Measurements from ENCODE around the gene NBEA.
"Not testable (repeated sequence)": the region's sequence is repeated elsewhere in the genome, so short reads cannot be mapped to it uniquely, and the experiment has no call there.

NBEA gene, protein sequence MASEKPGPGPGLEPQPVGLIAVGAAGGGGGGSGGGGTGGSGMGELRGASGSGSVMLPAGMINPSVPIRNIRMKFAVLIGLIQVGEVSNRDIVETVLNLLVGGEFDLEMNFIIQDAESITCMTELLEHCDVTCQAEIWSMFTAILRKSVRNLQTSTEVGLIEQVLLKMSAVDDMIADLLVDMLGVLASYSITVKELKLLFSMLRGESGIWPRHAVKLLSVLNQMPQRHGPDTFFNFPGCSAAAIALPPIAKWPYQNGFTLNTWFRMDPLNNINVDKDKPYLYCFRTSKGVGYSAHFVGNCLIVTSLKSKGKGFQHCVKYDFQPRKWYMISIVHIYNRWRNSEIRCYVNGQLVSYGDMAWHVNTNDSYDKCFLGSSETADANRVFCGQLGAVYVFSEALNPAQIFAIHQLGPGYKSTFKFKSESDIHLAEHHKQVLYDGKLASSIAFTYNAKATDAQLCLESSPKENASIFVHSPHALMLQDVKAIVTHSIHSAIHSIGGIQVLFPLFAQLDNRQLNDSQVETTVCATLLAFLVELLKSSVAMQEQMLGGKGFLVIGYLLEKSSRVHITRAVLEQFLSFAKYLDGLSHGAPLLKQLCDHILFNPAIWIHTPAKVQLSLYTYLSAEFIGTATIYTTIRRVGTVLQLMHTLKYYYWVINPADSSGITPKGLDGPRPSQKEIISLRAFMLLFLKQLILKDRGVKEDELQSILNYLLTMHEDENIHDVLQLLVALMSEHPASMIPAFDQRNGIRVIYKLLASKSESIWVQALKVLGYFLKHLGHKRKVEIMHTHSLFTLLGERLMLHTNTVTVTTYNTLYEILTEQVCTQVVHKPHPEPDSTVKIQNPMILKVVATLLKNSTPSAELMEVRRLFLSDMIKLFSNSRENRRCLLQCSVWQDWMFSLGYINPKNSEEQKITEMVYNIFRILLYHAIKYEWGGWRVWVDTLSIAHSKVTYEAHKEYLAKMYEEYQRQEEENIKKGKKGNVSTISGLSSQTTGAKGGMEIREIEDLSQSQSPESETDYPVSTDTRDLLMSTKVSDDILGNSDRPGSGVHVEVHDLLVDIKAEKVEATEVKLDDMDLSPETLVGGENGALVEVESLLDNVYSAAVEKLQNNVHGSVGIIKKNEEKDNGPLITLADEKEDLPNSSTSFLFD (N-terminal part only)

DNA sequence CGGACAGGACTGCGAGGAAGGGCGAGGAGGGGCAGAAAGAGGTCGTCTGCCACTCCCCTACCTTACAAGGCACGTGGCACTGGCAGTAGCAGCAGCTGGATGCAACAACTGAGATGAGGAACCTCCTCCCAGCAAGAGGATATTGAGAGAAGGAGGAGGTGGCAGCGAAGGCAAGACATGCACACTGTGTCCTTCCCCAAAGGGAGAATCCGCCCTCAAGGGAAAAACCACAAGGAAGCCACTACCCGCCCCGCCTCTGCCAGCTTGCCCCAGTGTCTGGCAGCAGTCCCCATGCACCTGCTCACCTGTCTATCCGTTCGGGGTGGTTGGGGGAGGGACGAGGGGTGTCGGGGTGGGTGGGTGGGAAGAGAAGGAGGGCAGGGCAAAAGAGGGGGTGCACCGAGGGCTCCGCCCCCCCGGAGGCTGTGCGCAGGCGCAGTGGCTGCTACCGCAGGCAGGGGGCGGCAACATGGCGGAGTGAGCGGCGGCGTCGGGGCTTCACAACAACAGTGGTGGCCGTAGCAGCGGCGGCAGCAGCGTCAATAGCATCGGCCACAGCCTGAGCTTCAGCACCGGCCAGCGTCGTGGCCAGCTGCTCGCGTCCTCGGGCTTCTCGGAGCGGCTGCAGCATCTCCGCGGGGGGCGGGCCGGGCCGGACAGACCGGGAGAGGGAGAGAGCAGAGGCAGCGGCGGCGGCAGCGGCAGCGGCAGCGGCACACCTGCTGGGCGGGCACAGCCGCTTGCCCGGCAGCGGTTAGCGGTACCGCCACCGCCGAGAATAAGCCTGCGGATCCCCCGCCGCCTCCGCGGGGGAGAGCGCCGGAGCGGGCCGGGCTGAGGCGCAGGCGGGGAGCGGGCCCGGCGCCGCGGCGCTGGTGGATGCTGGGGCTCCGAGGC lies at the start of gene NBEA:
Gene NBEA, plus strand, starts transcription at position 436 of the 897 bp plus-strand sequence. CDS start 551 bp downstream, outside the sequence.
- DNase-seq, result peak; percentile 77

DNA sequence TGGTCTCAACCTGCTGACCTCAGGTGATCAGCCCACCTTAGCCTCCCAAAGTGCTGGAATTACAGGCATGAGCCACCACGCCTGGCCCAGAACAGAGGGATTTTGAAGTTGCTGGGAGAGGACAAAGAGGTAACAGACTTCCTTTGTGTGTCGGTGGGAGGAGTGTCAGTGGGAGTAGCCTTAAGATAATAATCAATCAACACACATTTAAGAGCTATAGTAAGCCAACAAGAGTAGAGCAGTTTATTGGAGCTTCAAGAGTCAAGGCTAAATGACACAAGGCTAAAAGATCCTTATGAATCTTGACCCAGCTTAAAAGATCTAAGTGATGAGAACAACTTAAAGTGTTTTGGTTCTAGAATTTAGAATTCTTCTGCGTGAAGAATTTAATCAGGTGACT lies 47.3 kb upstream of the NBEA start:
- no peak for DNase-seq

DNA sequence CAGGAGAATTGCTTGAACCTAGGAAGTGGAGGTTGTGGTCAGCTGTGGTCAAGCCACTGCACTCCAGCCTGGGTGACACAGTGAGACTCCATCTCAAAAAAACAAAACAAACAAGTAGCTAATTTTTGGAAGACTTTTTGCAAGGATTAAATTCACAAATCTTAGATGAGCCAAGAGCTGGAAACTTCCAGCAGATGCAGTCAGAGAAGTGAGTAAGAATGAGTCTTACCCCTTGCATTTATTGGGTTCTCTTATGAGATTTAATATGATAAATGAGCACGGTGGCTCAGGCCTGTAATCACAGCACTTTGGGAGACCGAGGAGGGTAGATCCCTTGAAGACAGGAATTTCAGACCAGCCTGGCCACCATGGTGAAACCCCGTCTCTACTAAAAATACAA lies 44.9 kb upstream of the NBEA start:
- no peak for DNase-seq

DNA sequence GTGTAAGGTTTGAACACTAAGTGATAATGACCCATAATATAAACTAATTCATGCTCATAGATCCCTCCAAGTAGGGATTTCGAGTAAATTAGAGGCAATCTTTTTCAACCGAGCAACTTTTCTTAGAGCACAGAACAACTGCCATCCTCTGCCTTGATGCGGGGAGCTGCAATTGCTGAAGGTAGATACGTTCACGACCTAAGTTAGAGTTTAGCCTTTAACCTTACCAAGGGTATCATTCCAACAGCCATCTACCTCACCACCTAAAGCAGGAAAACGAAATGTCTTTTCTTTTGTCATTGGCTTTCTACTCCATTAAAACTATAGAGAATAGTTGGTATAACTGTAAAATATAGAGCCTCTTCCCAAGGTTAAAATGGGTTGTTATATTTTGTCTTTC lies 42.2 kb upstream of the NBEA start:
- no peak for DNase-seq

DNA sequence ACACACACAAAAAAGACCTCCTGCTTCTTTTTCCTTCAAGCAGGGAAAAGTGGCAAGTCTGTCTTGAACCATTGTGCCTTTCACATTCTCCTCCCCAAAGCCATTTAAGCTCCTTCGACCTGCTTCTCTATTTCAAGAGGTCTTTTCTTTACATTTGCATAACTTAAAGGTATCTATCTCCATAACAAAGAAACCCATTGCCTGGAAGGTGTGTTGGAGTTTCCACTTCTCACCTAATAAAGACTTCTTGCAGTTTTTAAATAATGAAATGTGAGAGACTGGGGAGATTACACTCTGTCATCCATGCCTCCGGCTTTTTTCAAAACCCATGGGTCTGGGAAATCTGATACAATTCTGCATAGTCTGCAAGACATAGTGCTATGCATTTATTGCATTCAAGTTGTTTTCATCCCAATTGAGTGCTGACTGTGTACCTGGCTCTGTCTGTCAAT lies 41.8 kb upstream of the NBEA start:
- no peak for DNase-seq

DNA sequence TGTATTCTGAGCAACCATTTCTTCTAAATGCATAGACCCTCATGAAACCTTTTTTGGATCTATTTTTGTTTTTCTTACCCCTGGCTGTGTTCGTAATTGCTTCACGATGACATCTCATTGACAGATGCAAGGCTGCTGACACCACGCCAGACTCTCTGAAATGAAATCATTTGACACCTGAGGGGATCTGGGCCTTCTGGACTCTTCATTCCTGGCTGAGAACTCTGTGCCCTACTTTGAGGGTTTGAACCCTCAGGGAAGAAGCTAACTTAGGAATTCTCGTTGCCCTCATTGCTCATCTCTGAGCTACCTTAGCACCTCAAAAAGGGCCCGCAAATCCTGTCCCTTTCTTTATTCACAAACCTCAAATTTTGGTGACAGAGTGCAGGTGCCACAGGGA lies 40.5 kb upstream of the NBEA start:
- DNase-seq, result no peak

DNA sequence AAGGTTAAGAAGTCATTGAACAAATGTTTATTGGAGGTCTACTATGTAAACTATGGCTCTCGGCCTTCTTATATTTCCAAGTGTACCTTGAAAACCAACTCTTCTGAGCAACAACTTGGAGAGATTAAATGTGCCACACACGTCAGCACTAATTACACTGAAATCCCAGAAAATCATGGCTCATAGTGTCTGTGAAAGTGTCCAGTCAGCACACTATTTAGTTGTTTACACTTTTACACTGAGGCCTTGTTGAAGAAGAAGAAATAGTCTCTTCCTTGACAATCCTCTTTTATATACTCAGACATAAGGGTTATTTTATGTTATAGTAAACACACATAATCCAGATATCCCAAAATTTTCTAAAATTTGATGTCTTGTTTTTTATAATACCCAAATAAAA lies 30.9 kb upstream of the NBEA start:
- no peak for DNase-seq

DNA sequence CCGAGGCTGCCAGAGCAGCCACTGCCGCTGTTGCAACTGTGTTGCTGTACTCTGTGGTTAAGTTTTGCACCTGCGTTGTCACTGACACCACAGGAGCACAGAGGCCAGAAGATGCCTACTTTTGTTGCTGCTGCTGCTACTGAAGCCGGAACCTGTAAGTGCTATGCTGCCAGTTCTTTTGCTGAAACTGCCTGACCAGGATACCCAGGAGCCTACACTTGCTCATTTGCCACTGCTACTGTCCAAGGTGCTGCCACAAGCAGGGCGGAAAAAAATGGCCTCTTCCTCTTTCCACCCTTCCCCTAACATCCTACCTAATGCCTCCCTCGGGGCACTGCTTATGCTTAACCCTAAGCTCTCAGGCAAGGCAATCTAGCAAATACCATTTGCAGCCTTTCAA lies 29.0 kb upstream of the NBEA start:
- DNase-seq, result no peak

DNA sequence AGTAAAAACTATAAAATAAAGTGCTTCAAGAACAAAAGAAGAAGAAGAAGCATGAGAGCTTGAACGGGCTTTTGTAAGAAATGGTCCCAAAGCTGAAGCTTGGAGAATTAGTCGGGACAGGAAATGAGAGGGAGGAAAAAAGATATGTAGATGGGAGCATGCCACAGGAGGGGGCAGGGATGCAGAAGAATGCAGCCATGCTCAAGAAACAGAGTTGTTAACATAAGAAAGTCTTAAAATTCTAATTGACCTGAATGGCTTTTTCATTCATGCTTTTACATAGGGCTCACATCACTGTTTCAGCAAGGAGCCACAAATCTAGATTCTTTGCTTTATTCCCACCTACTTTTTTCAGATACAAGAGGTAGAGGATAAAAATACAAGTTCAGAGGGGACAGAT lies 27.7 kb upstream of the NBEA start:
- no peak for DNase-seq

DNA sequence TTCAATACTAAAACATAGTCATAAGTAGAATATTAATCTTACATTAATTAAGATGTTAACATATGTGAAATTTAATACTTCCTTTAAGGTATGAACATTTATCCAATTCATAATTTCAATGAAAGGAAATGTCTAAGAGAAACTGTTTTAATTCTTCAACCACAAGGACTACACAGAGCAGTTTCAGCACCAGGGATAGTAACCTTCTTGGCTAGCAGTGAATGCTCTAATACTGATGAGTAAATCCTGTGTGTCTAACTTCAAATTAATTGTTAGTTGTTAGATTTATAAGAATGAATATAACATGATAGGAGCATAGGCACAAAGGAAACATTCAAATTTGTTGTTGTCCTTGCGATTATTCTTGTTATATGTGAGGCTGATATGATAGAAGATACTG lies 15.6 kb upstream of the NBEA start:
- no peak for DNase-seq

DNA sequence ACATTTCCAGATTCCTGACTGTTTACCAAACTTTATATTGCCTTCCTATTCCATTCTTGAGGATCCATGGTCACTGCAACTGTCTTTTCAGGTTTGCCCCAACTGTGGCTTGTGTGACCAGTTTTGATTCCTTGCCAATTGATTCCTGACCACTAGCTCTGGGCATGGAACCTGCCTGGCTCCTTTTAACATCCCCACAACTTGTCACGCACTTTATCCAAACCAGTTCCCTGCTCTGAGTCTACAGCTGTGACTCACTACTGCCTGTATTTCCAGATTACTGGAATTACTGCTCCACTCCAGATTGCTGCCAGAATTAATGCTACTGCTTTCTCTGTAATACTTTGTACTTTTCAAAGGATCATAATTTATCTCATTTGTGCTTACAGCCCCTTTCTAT lies 13.4 kb upstream of the NBEA start:
- DNase-seq, result not testable (repeated sequence)

DNA sequence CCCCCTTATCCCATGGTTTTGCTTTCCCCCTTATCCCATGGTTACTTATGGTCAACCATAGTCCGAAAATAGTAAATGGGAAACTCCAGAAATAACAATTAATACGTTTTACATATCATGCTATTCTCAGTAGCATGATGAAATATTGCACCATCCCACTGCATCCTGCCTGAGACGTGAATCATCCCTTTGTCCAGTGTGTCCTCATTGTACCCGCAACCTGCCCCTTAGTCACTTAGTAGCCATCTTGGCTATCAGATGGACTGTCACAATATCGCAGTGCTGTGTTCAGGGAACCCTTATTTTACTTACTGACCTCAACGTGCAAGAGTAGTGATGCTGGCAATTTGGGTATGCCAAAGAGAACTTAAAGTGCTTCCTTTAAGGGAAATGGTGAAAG lies 10.5 kb upstream of the NBEA start:
- no peak for DNase-seq

DNA sequence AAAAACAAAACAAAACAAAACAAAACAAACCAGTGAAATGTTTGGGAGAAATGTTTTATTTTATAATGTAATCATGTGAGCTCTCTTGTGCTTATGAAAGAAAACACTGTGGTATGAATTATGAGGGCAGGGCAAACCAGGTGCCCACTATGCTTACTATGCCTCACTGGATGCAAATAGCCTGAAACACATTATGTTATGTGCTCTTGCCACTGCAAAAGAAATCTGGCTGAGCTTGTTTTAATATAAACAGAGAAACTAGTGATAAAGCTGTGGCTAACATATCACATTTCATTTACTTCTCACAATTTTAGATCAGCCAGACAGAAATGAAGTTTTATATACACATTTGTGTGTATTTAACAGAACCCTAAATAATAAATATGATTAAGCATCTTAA lies 8.7 kb upstream of the NBEA start:
- DNase-seq, result no peak

DNA sequence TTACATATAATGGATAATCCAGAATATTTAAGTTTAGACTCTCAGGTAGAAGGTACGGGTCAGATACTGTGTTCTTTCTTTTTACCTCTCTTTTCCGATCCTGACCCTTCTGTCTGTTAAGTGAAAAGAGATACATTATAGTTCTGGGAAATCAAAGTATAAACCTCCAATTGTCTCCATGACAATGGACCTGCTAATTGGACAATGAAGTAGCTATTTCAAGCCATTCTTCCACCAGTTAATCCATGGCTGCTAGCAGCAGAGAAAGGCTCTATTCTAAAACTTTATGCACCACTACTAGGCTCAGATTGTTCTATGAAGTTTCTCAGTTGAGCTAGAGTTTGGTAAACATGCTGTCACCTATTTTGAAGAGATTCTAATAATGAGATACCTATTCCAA lies 8.3 kb upstream of the NBEA start:
- DNase-seq, result no peak

DNA sequence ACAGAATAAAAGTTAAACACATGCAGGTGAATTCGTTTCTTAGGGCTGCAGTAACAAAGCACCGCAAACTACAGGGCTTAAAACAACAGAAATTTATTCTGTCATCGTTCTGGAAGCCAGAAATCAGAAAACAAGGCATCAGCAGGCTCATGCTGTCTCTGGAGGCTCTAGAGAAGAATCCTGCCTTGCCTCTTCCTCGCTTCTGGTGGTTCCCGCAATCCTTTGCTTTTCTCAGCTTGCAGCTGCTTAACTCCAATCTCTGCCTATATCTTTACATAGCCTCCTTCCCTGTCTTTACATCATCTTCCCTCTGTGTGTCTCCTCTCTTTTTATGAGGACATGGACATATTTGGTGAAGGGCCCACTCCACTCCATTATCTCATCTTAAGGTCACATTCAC lies 6.2 kb upstream of the NBEA start:
- no peak for DNase-seq

DNA sequence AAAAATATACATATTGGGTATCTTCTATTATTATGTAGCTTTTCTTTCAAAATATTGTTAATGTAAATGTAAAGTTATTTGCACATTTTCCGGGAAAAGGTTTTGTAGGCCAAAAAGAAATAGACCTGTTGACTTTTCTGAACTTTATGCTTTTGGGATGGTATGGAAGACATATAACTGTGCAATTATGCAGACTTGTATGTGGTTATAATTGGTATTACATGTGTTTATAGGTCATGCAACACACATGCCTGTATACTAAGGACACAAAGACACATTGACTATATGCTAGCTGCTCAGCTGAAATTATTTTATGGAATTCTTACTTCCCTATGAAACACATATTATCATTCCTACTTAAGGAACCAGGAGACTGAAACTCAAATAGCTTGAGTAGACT lies 2.3 kb upstream of the NBEA start:
- no peak for DNase-seq

DNA sequence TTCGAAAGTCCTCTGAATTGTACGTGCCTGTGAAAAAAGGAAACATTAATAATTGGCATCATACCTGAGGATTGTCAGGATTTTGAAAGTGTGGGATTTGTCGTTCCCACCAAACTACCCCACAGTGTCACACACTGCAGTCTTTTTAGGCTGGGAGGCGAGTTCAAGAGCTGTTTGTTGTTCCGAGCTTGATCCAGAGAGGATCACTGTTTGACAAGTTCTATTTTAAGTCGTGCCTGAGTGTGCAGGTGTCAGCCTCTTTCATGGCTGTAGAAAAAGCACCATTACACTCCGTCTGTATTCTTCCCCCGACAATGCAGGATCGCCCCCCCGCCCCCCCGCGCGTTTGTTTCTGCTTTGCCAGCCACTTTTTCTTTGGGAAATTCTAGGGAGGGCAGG lies 635 bp upstream of the NBEA start:
- no peak for DNase-seq

DNA sequence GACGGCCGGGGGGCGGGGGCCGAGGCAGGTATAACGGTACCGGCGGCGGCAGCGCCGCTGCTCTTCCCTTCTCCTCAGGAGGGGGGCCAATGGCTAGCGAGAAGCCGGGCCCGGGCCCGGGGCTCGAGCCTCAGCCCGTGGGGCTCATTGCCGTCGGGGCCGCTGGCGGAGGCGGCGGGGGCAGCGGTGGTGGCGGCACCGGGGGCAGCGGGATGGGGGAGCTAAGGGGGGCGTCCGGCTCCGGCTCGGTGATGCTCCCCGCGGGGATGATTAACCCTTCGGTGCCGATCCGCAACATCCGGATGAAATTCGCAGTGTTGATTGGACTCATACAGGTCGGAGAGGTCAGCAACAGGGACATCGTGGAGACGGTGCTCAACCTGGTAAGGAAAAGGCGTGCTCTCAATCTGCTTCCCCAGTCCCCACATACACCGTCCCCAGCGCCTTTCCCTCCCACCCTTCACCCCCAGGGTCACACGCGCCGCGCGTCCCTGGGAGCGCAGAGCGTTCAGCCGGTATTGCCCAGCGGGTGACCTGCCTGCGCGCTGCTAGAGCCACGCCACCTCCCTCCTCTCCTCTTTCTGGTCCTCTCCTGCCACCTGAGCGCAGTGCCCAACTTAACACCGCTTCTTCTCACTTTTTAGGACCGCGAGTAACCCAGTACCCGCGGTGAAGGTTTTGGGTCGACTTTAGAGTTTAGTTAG lies 814 bp downstream of the NBEA start:
- DNase-seq, result no peak

DNA sequence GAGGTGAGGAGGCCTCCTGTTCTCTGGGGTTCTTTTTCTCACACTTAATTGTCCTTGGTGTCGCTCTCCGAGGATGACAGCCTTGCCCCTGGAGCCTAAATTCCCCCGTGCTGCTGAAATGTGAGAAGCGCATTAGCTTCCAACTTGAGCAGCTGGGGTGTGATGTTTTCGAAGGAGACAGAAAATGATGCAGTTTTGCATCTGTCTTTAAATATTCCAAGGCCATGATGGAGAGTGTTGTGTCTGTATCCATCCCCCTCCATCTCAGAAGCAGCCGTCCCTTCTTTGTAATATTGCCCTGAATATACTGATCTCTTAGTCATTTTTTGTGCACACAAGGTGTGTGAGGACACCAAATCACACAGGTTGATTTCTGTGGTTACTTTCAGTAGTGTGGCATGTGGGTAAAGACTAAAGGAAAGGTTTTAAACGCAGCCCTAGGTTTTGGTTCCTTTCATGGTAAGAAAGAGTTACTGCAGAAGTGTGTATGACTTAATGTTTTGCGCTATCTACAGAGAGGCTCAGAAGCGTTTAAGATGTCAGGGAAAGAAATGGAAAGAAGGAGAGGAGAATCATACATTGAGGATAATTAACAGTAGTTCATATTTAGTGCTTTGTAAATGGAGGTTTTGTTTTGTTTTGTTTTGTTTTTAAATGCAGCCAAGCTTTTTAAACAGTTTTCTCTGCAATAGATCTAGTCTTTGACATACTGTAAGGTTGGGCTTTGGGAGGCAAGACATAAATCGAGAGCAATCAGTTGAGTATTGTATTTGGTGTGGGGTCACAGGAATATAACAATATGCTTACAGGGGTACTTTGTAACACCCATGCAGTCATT lies 1.6 kb downstream of the NBEA start:
- DNase-seq, result no peak

DNA sequence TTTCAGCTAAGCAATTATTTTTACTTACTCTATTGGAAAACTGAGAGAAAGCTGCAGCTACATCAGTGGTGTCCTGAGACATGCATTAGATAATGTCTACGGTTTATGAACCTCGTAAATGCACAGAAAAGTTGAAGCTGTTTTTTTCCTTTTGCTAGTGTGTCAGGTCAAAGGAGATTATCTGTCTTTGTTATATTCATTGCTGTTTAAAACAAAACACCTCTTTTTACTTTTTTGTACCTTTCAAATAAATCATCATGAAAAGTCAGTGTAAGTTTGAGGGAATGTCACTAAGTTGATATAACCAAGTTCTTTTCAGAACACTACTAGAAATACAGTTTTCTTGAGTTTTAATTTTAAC lies 2.2 kb downstream of the NBEA start:
- no peak for DNase-seq

DNA sequence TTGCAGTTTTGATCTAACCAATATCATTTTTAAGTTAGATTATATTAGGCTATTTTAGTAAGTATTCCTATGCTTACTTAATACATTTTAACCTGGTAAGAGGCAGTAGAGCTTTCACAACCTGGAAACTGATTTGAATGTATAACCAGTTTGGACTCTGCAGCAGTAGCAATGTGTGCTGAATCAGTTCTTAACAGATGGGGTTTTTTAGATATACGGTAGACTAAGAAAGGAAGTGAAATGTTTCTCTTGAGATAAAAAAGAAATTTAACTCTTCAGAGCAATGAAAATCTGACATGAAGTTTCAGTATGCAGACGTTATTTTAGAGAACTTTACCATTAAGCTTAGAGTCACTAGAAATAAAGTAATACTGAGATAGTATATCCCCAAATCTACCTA lies 2.7 kb downstream of the NBEA start:
- DNase-seq, result no peak

All from CD4-positive, alpha-beta T cell treated with Interleukin-21 for 1 hour (primary cell).